CD14-positive monocyte (primary cell): ENCODE measurements around the gene KIF3A. TPM values are rescaled to one million over a fixed set of nuclear protein-coding genes. Genes with fewer than 3 reads are reported as not detected.

Experiments used
- DNase-seq, 3 donors: peaks; one replicate each; pipeline ENCODE4 v3.0.0-alpha.2; 2011 to 2022
- H2AFZ ChIP-seq: 2 replicates; pipeline ENCODE4 v1.6.0; 2012; ENCODE audit warnings: mild to moderate bottlenecking, low read depth, low read length, inconsistent platforms; ENCODE audit not compliant: insufficient read depth, poor library complexity, severe bottlenecking
- H3K27ac ChIP-seq, 2 donors: 1 replicate in 1 of 2; 2 replicates in 1 of 2; pipeline ENCODE4 v1.5.1; 2012 to 2013; ENCODE audit warnings: low read length in 2 of 2, control low read depth in 1 of 2, inconsistent platforms in 1 of 2, low read depth in 1 of 2, mild to moderate bottlenecking in 1 of 2
- H3K27me3 ChIP-seq, 2 donors: one replicate each; pipeline versions ENCODE4 v1.6.0 to v1.6.1; 2011 to 2013; ENCODE audit warnings: low read length in 2 of 2; ENCODE audit not compliant: control insufficient read depth in 2 of 2, insufficient read depth in 2 of 2
- H3K36me3 ChIP-seq, 2 donors: replicated peaks in 1 of 2; 1 replicate in 1 of 2; 2 replicates in 1 of 2; pipeline versions ENCODE4 v1.5.1 to v1.6.1; 2012 to 2013; ENCODE audit warnings: low read length in 2 of 2, control low read depth in 1 of 2, inconsistent platforms in 1 of 2, mild to moderate bottlenecking in 1 of 2; ENCODE audit not compliant: insufficient read depth in 2 of 2, control insufficient read depth in 1 of 2
- H3K4me1 ChIP-seq, 2 donors: 1 replicate in 1 of 2; 2 replicates in 1 of 2; pipeline versions ENCODE4 v1.5.1 to v1.6.1; 2012 to 2013; ENCODE audit warnings: low read length in 2 of 2, control low read depth in 1 of 2, inconsistent platforms in 1 of 2, mild to moderate bottlenecking in 1 of 2, moderate library complexity in 1 of 2; ENCODE audit not compliant: insufficient read depth in 2 of 2, control insufficient read depth in 1 of 2
- H3K4me2 ChIP-seq: replicated peaks from 2 replicates; pipeline ENCODE3; 2012; ENCODE audit warnings: low read length, moderate library complexity, mild to moderate bottlenecking; ENCODE audit not compliant: poor library complexity, severe bottlenecking; ENCODE audit errors: extremely low read depth
- H3K4me3 ChIP-seq, 3 experiments: fragments of 200-600 bp in 1 of 3; sonication (generic) in 1 of 3; replicated peaks in 1 of 3; 1 replicate in 2 of 3; 2 replicates in 1 of 3; pipeline ENCODE4 v1.5.1; 2011 to 2013; ENCODE audit warnings: low read length in 3 of 3, mild to moderate bottlenecking in 3 of 3, control low read depth in 2 of 3, low read depth in 2 of 3, inconsistent platforms in 1 of 3, moderate library complexity in 1 of 3
- H3K79me2 ChIP-seq: 2 replicates; pipeline ENCODE4 v1.6.0; 2012; ENCODE audit warnings: mild to moderate bottlenecking, control low read depth, inconsistent platforms, low read length, moderate library complexity; ENCODE audit not compliant: insufficient read depth
- H3K9ac ChIP-seq: 2 replicates; pipeline ENCODE4 v1.6.0; 2017; ENCODE audit warnings: low read length, mild to moderate bottlenecking; ENCODE audit not compliant: insufficient read depth, poor library complexity, severe bottlenecking
- H3K9me3 ChIP-seq, 2 donors: replicated peaks in 1 of 2; 1 replicate in 1 of 2; 2 replicates in 1 of 2; pipeline versions ENCODE4 v1.5.1 to v1.6.1; 2012 to 2013; ENCODE audit warnings: low read length in 2 of 2, control low read depth in 1 of 2; ENCODE audit not compliant: control insufficient read depth in 1 of 2, insufficient read depth in 1 of 2
- H4K20me1 ChIP-seq: 2 replicates; pipeline ENCODE4 v1.6.0; 2012; ENCODE audit warnings: mild to moderate bottlenecking, low read length, control low read depth, moderate library complexity; ENCODE audit not compliant: insufficient read depth
- H3K27ac Mint-ChIP-seq, 7 donors: one replicate each; pipeline ENCODE4 v1.8.0; 2020; ENCODE audit warnings: mild to moderate bottlenecking in 7 of 7, mixed read lengths in 7 of 7, moderate library complexity in 6 of 7, inconsistent platforms in 2 of 7
- H3K27me3 Mint-ChIP-seq, 3 donors: one replicate each; pipeline ENCODE4 v1.8.0; 2021 to 2022; ENCODE audit warnings: low read depth in 3 of 3, mild to moderate bottlenecking in 3 of 3, mixed read lengths in 3 of 3, moderate library complexity in 3 of 3, inconsistent platforms in 1 of 3
- H3K36me3 Mint-ChIP-seq, 2 donors: one replicate each; pipeline ENCODE4 v1.8.0; 2020; ENCODE audit warnings: mixed read lengths in 2 of 2, inconsistent platforms in 1 of 2, mild to moderate bottlenecking in 1 of 2
- H3K4me1 Mint-ChIP-seq: one replicate; pipeline ENCODE4 v1.8.0; 2020; ENCODE audit warnings: mild to moderate bottlenecking, mixed read lengths
- H3K4me3 Mint-ChIP-seq, 2 donors: one replicate each; pipeline ENCODE4 v1.8.0; 2020; ENCODE audit warnings: mild to moderate bottlenecking in 2 of 2, mixed read lengths in 2 of 2, moderate library complexity in 1 of 2
- H3K9me3 Mint-ChIP-seq, 7 donors: one replicate each; pipeline ENCODE4 v1.8.0; 2020 to 2022; ENCODE audit warnings: mixed read lengths in 7 of 7, mild to moderate bottlenecking in 6 of 7, moderate library complexity in 6 of 7, inconsistent platforms in 2 of 7
- WGBS: methylation state at CpG from one replicate; pipeline ENCODE4 v1.1.5; 2013; ENCODE audit warnings: missing lambda C conversion rate; ENCODE audit not compliant: insufficient coverage; 5-methylcytosine and 5-hydroxymethylcytosine counted together
- intact Hi-C, 2 donors: fragments of 100-400 bp; cut with micrococcal nuclease; formaldehyde crosslinking; loops; one replicate each; pipeline versions ENCODE4 v1.15.0 to v1.15.1; 2023
- polyA plus RNA-seq, 3 donors: library from polyadenylated mRNA; depleted of rRNA in 1 of 3; unstranded in 2 of 3; stranded (reverse) in 1 of 3; fragments of 300-500 nt in 2 of 3; fragments of >200 nt in 1 of 3; fragmentation: Illumina TruSeq in 2 of 3; gene quantifications; 1 replicate in 2 of 3; 2 replicates in 1 of 3; pipeline ENCODE4 v1.2.3, GENCODE V29; 2012 to 2021
- TF ChIP-seq, protein P1 (sequence below): fragments of 200-600 bp; IDR thresholded peaks from one replicate; pipeline ENCODE4 v1.8.0; 2022; ENCODE audit warnings: antibody characterized with exemption, mild to moderate bottlenecking

The KIF3A gene
- polyA plus RNA-seq, 3 donors, result 0.68 to 1.3 (median 1.2) TPM

DNA sequence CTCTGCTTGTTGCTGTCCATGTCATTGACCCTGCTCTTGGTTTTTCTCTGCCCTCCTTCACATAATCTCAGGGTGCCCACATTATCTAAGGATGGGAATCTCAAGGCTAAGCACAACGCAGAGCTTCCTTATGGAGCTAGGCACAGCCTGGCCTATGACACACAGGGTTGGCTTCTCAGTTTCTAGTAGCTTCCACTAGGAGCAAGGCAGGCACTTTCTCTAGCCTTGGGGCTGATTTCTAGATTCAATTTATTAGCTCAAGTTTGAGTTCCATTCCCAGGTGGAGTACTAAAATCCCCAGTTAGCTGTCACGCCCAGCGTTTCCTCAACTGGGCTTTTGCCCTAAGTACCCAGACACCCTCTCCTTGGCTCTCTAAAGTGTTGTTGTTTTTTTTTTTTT is 51.2 kb downstream of the KIF3A start:
- H3K79me2 ChIP-seq, result no peaks in the 10 kb centered on the region
- peaks cover 14 to 15% of the 10 kb centered on the region in 2 donors for H3K4me1 ChIP-seq
- 100% methylated on average over 1 of the region's 3 CpGs for WGBS
- no peak overlapping the region for H3K4me2 ChIP-seq
- TF ChIP-seq, protein P1, sequence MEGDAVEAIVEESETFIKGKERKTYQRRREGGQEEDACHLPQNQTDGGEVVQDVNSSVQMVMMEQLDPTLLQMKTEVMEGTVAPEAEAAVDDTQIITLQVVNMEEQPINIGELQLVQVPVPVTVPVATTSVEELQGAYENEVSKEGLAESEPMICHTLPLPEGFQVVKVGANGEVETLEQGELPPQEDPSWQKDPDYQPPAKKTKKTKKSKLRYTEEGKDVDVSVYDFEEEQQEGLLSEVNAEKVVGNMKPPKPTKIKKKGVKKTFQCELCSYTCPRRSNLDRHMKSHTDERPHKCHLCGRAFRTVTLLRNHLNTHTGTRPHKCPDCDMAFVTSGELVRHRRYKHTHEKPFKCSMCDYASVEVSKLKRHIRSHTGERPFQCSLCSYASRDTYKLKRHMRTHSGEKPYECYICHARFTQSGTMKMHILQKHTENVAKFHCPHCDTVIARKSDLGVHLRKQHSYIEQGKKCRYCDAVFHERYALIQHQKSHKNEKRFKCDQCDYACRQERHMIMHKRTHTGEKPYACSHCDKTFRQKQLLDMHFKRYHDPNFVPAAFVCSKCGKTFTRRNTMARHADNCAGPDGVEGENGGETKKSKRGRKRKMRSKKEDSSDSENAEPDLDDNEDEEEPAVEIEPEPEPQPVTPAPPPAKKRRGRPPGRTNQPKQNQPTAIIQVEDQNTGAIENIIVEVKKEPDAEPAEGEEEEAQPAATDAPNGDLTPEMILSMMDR, result no peak
- H3K4me3 ChIP-seq, result no peak overlapping the region
- Mint-ChIP-seq H3K27me3 (peaks cover 0 to 3% (median 0%) of the 10 kb centered on the region in 3 donors), H3K4me3 (no peak overlapping the region), H3K9me3 (no peaks in the 10 kb centered on the region), H3K27ac (no peak overlapping the region), H3K4me1 (peaks cover 24% of the 10 kb centered on the region), H3K36me3 (no peaks in the 10 kb centered on the region)
- no peaks in the 10 kb centered on the region for H4K20me1 ChIP-seq
- H3K36me3 ChIP-seq, result no peaks in the 10 kb centered on the region
- intact Hi-C loops, result no loop called here
- no peaks in the 10 kb centered on the region for H3K27me3 ChIP-seq
- no peak for DNase-seq
- H3K9ac ChIP-seq, result no peak overlapping the region
- H3K9me3 ChIP-seq, result no peaks in the 10 kb centered on the region
- no peak overlapping the region for H3K27ac ChIP-seq
- H2AFZ ChIP-seq, result no peak overlapping the region

- Mint-ChIP-seq H3K4me1 (peaks cover 24% of the 10 kb centered on the region), H3K27me3 (peaks cover 0 to 3% (median 0%) of the 10 kb centered on the region in 3 donors), H3K4me3 (no peak overlapping the region), H3K36me3 (no peaks in the 10 kb centered on the region), H3K27ac (no peak overlapping the region), H3K9me3 (no peaks in the 10 kb centered on the region)
- Histone ChIP-seq H4K20me1 (no peaks in the 10 kb centered on the region), H3K79me2 (no peaks in the 10 kb centered on the region), H3K4me1 (peaks cover 14 to 15% of the 10 kb centered on the region in 2 donors), H3K9me3 (no peaks in the 10 kb centered on the region), H3K27me3 (no peaks in the 10 kb centered on the region), H3K4me3 (no peak overlapping the region), H3K4me2 (no peak overlapping the region), H3K36me3 (no peaks in the 10 kb centered on the region), H2AFZ (no peak overlapping the region), H3K9ac (no peak overlapping the region), H3K27ac (no peak overlapping the region)
- no peak for DNase-seq
- TF ChIP-seq, protein P1, result no peak
- 97% methylated on average over 4 of the region's 12 CpGs for WGBS
- intact Hi-C loops, result no loop called here
Measured at GRCh38 chr5:132684922-132685720, 52.2 kb downstream of the KIF3A start.
